ENCODE data around the gene LGALS9. TPM values are rescaled to one million over a fixed set of nuclear protein-coding genes. Genes with fewer than 3 reads are reported as not detected.
"Not testable (repeated sequence)": the region's sequence is repeated elsewhere in the genome, so short reads cannot be mapped to it uniquely, and the experiment has no call there.

LGALS9 gene
- total and polyA plus RNA-seq, 2 donors: 45.7 to 75.8 TPM

DNA sequence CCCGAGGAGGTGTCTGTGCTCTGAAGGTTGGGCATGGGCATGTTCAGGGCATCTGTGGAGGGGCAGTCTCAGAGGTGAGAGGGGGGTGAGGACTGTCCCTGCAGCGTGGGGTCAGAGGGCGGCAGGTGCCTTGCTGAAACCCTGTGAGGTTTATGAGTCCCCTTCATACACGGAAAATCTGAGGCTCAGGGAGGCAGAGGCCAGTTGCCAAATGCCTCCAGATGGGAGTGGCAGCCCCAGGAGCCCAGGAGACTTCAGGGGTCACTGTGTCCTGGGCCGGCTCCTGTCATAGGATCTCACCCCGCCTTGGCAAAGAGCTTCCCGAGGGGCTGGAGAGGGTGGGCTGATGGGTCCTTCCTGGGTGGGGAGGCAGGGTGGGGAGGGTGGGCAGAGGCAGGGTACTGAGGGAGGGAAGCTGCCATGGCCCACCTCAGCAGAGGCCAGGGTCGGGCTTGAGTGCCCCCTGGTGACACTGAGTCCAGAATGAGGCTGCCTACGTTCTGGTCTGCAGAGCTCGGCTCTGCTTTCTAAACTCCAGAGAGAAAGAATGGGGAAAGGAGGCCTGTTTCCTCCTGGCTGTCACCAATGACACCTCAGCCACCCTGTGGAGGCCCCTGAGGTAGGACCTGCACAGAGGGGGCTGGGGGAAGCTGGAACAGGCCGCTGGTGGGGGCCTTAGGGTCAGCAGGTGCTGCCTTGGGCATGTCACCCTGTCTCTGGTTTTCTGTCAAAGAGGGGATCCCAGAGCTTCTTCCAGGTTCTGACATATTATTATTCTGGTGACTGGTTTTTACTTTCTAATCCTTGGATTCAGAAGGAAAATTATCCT is 1.1 kb downstream of the LGALS9 start:
- H3K9me3 ChIP-seq (ENCODE audit: control insufficient read depth in 2 of 2, insufficient read depth in 1 of 2, low read length in 1 of 2): no peaks in the 10 kb centered on the region
- H3K27ac ChIP-seq (ENCODE audit: low read depth in 1 of 2, low read length in 1 of 2): no peak overlapping the region
- H3K4me1 ChIP-seq (ENCODE audit: control insufficient read depth in 2 of 2, insufficient read depth in 2 of 2, low read length in 2 of 2): peaks cover 7 to 17% of the 10 kb centered on the region in 2 donors
- DNase-seq (ENCODE audit: low read depth in 6 of 9, low spot score in 9 of 9): no peak
- 20% methylated on average over 11 of the region's 11 CpGs for WGBS
- H3K27me3 ChIP-seq (ENCODE audit: control insufficient read depth in 2 of 2, insufficient read depth in 1 of 2, low read length in 1 of 2): no peaks in the 10 kb centered on the region
- H3K36me3 ChIP-seq (ENCODE audit: control insufficient read depth in 2 of 2, insufficient read depth in 2 of 2, low read length in 1 of 2): no peaks in the 10 kb centered on the region
- H3K4me3 ChIP-seq (ENCODE audit: low read length in 2 of 2): peak overlapping the region; percentile 50 to 59

- H3K4me1 ChIP-seq (ENCODE audit: control insufficient read depth in 2 of 2, insufficient read depth in 2 of 2, low read length in 2 of 2): peaks cover 7 to 17% of the 10 kb centered on the region in 2 donors
- not testable (repeated sequence) for H3K9me3 ChIP-seq (ENCODE audit: control insufficient read depth in 2 of 2, insufficient read depth in 1 of 2, low read length in 1 of 2); H3K27ac ChIP-seq (ENCODE audit: low read depth in 1 of 2, low read length in 1 of 2); H3K4me3 ChIP-seq (ENCODE audit: low read length in 2 of 2); H3K27me3 ChIP-seq (ENCODE audit: control insufficient read depth in 2 of 2, insufficient read depth in 1 of 2, low read length in 1 of 2); DNase-seq (ENCODE audit: low read depth in 6 of 9, low spot score in 9 of 9); H3K36me3 ChIP-seq (ENCODE audit: control insufficient read depth in 2 of 2, insufficient read depth in 2 of 2, low read length in 1 of 2)
- WGBS: 51% methylated on average over 9 of the region's 9 CpGs
Observed at GRCh38 chr17:27632766-27633165, 1.8 kb downstream of the LGALS9 start.

DNA sequence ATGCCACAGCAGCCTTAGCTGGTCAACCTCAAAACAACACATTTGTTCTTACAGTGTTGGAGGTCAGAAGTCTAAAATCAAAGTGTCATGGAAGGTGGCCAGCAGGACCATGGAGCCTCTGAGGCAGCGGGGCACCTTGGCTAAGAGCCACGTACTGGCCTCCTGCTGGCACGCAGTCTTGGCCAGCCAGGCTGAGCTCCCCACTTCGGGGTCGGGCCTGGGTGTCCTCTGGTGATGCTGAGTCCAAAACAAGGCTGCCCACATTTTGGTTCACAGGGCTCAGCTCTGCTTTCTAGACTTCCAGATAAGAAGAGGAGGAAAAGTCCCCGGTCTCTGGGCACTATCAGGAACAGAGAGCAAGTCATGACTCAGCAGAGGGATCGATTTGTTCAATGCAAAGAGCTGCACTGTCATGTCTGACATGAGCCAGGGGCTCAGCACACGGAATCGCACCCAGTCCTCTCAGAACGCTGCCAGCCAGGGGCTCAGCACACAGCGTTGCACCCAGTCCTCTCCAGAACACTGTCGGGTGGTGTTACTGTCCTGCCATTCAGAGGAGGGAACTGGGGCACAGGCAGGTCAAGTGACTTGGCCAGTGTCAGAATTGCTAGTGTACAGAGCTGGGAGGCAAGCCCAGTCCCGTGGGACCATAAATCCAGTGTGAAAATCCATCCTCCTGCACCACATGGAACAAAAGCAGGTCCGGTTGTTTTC is 2.5 kb downstream of the LGALS9 start:
- no peak for DNase-seq (ENCODE audit: low read depth in 6 of 9, low spot score in 9 of 9)
- H3K27me3 ChIP-seq (ENCODE audit: control insufficient read depth in 2 of 2, insufficient read depth in 1 of 2, low read length in 1 of 2): no peaks in the 10 kb centered on the region
- no peak overlapping the region for H3K4me3 ChIP-seq (ENCODE audit: low read length in 2 of 2)
- no peaks in the 10 kb centered on the region for H3K36me3 ChIP-seq (ENCODE audit: control insufficient read depth in 2 of 2, insufficient read depth in 2 of 2, low read length in 1 of 2)
- no peaks in the 10 kb centered on the region for H3K9me3 ChIP-seq (ENCODE audit: control insufficient read depth in 2 of 2, insufficient read depth in 1 of 2, low read length in 1 of 2)
- H3K27ac ChIP-seq (ENCODE audit: low read depth in 1 of 2, low read length in 1 of 2): no peak overlapping the region
- 96% methylated on average over 14 of the region's 14 CpGs for WGBS
- H3K4me1 ChIP-seq (ENCODE audit: control insufficient read depth in 2 of 2, insufficient read depth in 2 of 2, low read length in 2 of 2): peaks cover 7 to 17% of the 10 kb centered on the region in 2 donors

DNA sequence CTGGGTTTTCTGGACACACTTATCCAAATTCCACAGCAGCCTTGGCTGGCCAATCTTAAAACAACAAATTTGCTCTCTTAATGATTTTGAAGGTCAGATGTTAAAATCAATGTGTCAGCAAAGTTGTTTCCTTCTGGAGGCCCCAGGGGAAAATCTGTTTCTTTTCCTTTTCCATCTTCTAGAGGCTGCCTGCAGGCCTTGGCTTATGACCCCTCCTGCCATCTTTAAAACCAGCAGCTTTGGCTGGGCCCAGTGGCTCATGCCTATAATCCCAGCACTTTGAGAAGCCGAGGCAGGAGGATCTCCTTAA is 3.0 kb downstream of the LGALS9 start:
- no peak overlapping the region for H3K4me3 ChIP-seq (ENCODE audit: low read length in 2 of 2)
- no peaks in the 10 kb centered on the region for H3K9me3 ChIP-seq (ENCODE audit: control insufficient read depth in 2 of 2, insufficient read depth in 1 of 2, low read length in 1 of 2)
- DNase-seq (ENCODE audit: low read depth in 6 of 9, low spot score in 9 of 9): no peak
- H3K27ac ChIP-seq (ENCODE audit: low read depth in 1 of 2, low read length in 1 of 2): no peak overlapping the region
- H3K4me1 ChIP-seq (ENCODE audit: control insufficient read depth in 2 of 2, insufficient read depth in 2 of 2, low read length in 2 of 2): peaks cover 7 to 17% of the 10 kb centered on the region in 2 donors
- peaks cover 0 to 3% of the 10 kb centered on the region in 2 donors for H3K36me3 ChIP-seq (ENCODE audit: control insufficient read depth in 2 of 2, insufficient read depth in 2 of 2, low read length in 1 of 2)
- H3K27me3 ChIP-seq (ENCODE audit: control insufficient read depth in 2 of 2, insufficient read depth in 1 of 2, low read length in 1 of 2): no peaks in the 10 kb centered on the region
- WGBS: 98% methylated on average over 1 of the region's 1 CpG

- Histone ChIP-seq H3K36me3 (ENCODE audit: control insufficient read depth in 2 of 2, insufficient read depth in 2 of 2, low read length in 1 of 2) (peaks cover 0 to 5% of the 10 kb centered on the region in 2 donors), H3K9me3 (ENCODE audit: control insufficient read depth in 2 of 2, insufficient read depth in 1 of 2, low read length in 1 of 2) (no peaks in the 10 kb centered on the region), H3K27ac (ENCODE audit: low read depth in 1 of 2, low read length in 1 of 2) (no peak overlapping the region), H3K4me3 (ENCODE audit: low read length in 2 of 2) (no peak overlapping the region), H3K4me1 (ENCODE audit: control insufficient read depth in 2 of 2, insufficient read depth in 2 of 2, low read length in 2 of 2) (peaks cover 7 to 17% of the 10 kb centered on the region in 2 donors), H3K27me3 (ENCODE audit: control insufficient read depth in 2 of 2, insufficient read depth in 1 of 2, low read length in 1 of 2) (no peaks in the 10 kb centered on the region)
- 96% methylated on average over 2 of the region's 2 CpGs for WGBS
- no peak for DNase-seq (ENCODE audit: low read depth in 6 of 9, low spot score in 9 of 9)
Observed at GRCh38 chr17:27634776-27635175, 3.8 kb downstream of the LGALS9 start.

DNA sequence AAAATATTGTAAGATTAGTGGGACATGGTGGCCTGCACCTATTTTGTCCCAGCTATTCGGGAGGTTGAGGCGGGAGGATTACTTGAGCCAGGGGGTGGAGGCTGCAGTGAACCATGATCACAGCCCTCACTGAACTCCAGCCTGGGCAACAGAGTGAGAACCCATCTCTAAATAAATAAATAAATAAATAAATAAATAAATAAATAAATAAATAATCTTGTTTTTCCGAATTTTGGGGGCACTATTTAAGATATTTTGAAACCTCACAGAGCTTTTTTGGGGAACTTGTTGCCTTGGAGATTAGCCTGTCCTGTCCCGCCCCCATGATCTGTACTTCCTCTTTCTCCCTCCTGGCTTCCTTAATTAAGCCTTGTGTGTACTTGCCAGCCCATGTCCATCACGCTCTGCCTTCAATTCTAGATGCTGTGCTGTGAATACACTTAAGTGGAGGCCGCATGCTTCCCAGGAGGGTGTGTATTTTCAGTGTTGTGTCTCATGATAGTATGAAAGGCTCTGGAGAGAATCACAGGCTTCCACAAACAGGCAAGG is 4.4 kb downstream of the LGALS9 start:
- Histone ChIP-seq H3K27me3 (ENCODE audit: control insufficient read depth in 2 of 2, insufficient read depth in 1 of 2, low read length in 1 of 2) (no peaks in the 10 kb centered on the region), H3K27ac (ENCODE audit: low read depth in 1 of 2, low read length in 1 of 2) (no peak overlapping the region), H3K4me3 (ENCODE audit: low read length in 2 of 2) (no peak overlapping the region), H3K4me1 (ENCODE audit: control insufficient read depth in 2 of 2, insufficient read depth in 2 of 2, low read length in 2 of 2) (peaks cover 7 to 17% of the 10 kb centered on the region in 2 donors), H3K36me3 (ENCODE audit: control insufficient read depth in 2 of 2, insufficient read depth in 2 of 2, low read length in 1 of 2) (peaks cover under 1 to 6% of the 10 kb centered on the region in 2 donors), H3K9me3 (ENCODE audit: control insufficient read depth in 2 of 2, insufficient read depth in 1 of 2, low read length in 1 of 2) (no peaks in the 10 kb centered on the region)
- no peak for DNase-seq (ENCODE audit: low read depth in 6 of 9, low spot score in 9 of 9)
- 66% methylated on average over 6 of the region's 6 CpGs for WGBS

DNA sequence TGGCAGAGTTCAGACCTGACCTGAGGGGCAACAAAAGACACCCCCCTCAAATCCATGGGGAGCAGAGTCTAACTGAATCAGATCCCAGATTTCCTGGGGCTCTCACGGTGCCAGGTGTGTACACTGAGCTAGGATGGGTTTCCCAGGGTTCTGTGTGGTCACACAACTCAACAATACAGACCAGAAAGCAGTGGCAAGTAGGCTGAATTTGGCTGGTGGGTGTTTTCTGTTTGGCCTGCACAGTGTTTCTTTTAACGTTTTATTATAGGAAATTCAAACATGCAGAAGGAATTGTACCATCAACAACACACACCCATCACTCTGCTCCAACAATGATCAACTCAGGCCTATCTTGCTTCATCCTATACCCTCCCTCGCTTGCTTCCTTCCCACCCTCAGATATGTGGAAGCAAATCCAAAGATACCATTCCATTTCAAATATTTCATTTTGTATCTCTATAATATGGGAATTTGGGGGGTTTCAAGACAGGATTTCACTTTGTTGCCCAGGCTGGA is 5.1 kb downstream of the LGALS9 start:
- not testable (repeated sequence) for H3K4me3 ChIP-seq (ENCODE audit: low read length in 2 of 2); H3K9me3 ChIP-seq (ENCODE audit: control insufficient read depth in 2 of 2, insufficient read depth in 1 of 2, low read length in 1 of 2); DNase-seq (ENCODE audit: low read depth in 6 of 9, low spot score in 9 of 9); H3K27me3 ChIP-seq (ENCODE audit: control insufficient read depth in 2 of 2, insufficient read depth in 1 of 2, low read length in 1 of 2); H3K27ac ChIP-seq (ENCODE audit: low read depth in 1 of 2, low read length in 1 of 2)
- 86% methylated on average over 3 of the region's 3 CpGs for WGBS
- Histone ChIP-seq H3K36me3 (ENCODE audit: control insufficient read depth in 2 of 2, insufficient read depth in 2 of 2, low read length in 1 of 2) (peaks cover 3 to 13% of the 10 kb centered on the region in 2 donors), H3K4me1 (ENCODE audit: control insufficient read depth in 2 of 2, insufficient read depth in 2 of 2, low read length in 2 of 2) (peaks cover 7 to 14% of the 10 kb centered on the region in 2 donors)

DNA sequence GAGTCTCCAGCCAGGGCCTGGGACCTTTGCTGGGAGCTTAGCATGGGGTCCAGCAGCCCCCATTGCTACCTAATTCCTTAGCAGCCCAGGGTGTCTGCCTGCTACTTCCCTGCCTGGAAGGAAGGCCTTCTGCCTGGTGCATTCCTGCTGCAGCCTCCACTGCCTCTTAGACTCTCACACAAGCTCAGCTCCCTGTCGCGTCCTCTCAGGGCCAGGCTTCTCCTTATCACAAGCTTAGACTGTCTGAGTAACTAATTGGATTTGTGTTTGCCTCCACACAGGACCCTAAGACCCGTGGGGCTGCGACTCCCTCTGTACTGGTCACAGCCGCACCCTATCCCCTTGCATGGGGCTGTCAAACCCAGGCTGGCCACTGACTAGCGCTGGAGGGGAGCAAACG is 6.8 kb downstream of the LGALS9 start:
- not testable (repeated sequence) for H3K9me3 ChIP-seq (ENCODE audit: control insufficient read depth in 2 of 2, insufficient read depth in 1 of 2, low read length in 1 of 2); H3K4me1 ChIP-seq (ENCODE audit: control insufficient read depth in 2 of 2, insufficient read depth in 2 of 2, low read length in 2 of 2); DNase-seq (ENCODE audit: low read depth in 6 of 9, low spot score in 9 of 9); H3K4me3 ChIP-seq (ENCODE audit: low read length in 2 of 2); H3K27ac ChIP-seq (ENCODE audit: low read depth in 1 of 2, low read length in 1 of 2); H3K27me3 ChIP-seq (ENCODE audit: control insufficient read depth in 2 of 2, insufficient read depth in 1 of 2, low read length in 1 of 2)
- H3K36me3 ChIP-seq (ENCODE audit: control insufficient read depth in 2 of 2, insufficient read depth in 2 of 2, low read length in 1 of 2): peaks cover 3 to 13% of the 10 kb centered on the region in 2 donors
- 95% methylated on average over 7 of the region's 7 CpGs for WGBS

DNA sequence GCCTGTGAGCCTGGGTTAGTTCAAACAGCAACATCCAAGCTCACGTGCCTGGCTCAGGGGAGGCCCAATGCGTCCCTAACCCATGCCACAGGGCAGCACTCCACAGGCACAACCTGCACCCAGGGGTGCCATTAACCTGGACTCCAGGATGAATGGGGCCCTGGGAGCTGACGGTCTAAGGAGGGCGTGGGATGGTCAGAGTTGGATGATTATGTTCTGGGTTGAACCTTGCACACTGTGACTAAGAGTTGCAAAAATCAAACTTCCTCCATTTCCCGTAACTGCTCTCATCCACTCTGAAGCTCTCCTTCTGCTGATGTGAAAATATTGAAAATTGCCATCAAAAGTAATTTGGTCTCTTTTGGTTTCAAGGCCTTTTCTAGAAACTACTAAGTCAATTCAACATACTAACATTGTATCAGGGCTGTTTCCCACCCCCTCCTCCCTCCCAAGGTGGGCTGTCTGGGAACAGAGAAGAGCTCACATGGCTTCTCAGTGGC is 7.5 kb downstream of the LGALS9 start:
- not testable (repeated sequence) for H3K27ac ChIP-seq (ENCODE audit: low read depth in 1 of 2, low read length in 1 of 2); DNase-seq (ENCODE audit: low read depth in 6 of 9, low spot score in 9 of 9); H3K9me3 ChIP-seq (ENCODE audit: control insufficient read depth in 2 of 2, insufficient read depth in 1 of 2, low read length in 1 of 2); H3K4me3 ChIP-seq (ENCODE audit: low read length in 2 of 2); H3K4me1 ChIP-seq (ENCODE audit: control insufficient read depth in 2 of 2, insufficient read depth in 2 of 2, low read length in 2 of 2); H3K27me3 ChIP-seq (ENCODE audit: control insufficient read depth in 2 of 2, insufficient read depth in 1 of 2, low read length in 1 of 2)
- peaks cover 3 to 13% of the 10 kb centered on the region in 2 donors for H3K36me3 ChIP-seq (ENCODE audit: control insufficient read depth in 2 of 2, insufficient read depth in 2 of 2, low read length in 1 of 2)
- 100% methylated on average over 1 of the region's 5 CpGs for WGBS

Data from thymus (tissue), 11 donors.